ENCODE measurements around the gene RFC5. TPM values are rescaled to one million over a fixed set of nuclear protein-coding genes. Genes with fewer than 3 reads are reported as not detected.
"Not testable (repeated sequence)": the region's sequence is repeated elsewhere in the genome, so short reads cannot be mapped to it uniquely, and the experiment has no call there.

Gene RFC5
- polyA plus RNA-seq, 3 donors = 33.9 to 35.3 (median 33.9) TPM

GRCh38 chr12:118070650-118071049 is 54.1 kb downstream of the RFC5 start:
- DNase-seq (ENCODE audit: low read depth in 3 of 3, low spot score in 2 of 3) = no peak

GRCh38 chr12:118073768-118074167 is 57.3 kb downstream of the RFC5 start:
- no peak for DNase-seq (ENCODE audit: low read depth in 3 of 3, low spot score in 2 of 3)

- not testable (repeated sequence) for DNase-seq (ENCODE audit: low read depth in 3 of 3, low spot score in 2 of 3)
Observed at GRCh38 chr12:118081521-118081920, 65.0 kb downstream of the RFC5 start.

Other genes starting within 250 kb of the RFC5 start
- gene KSR2, start 47.7 kb upstream of the RFC5 start, polyA plus RNA-seq (ENCODE audit: insufficient read length in 3 of 3) = under 1 TPM; 0.75 to 0.89 (median 0.89) TPM
- 10 to 100 TPM; 52.1 to 53.2 (median 52.8) TPM for gene WSB2, start 44.5 kb downstream of the RFC5 start, polyA plus RNA-seq (ENCODE audit: insufficient read length in 3 of 3)
- 10 to 100 TPM; 20.5 to 24.8 (median 24.6) TPM for gene VSIG10, start 87.3 kb downstream of the RFC5 start, polyA plus RNA-seq (ENCODE audit: insufficient read length in 3 of 3)
- 100 to 1,000 TPM; 315 to 320 (median 318) TPM for gene PEBP1, start 119.4 kb downstream of the RFC5 start, polyA plus RNA-seq (ENCODE audit: insufficient read length in 3 of 3)

All from right renal cortex interstitium (tissue), 3 donors.